ENCODE data around the gene CPNE2.
"Not testable (repeated sequence)": the region's sequence is repeated elsewhere in the genome, so short reads cannot be mapped to it uniquely, and the experiment has no call there.

Gene CPNE2
- long read RNA-seq, donor 1, transcript CPNE2-201 (16 exons, 2,645 nt): major isoform, 11 of 13 reads
- long read RNA-seq, donor 1, partial matches to known transcripts: 0 of 13 reads
- long read RNA-seq, donor 1, other reads (novel, unspliced or antisense): 0 of 13 reads
- long read RNA-seq, donor 2, transcript CPNE2-201 (16 exons, 2,645 nt): major isoform, 7 of 9 reads
- long read RNA-seq, donor 2, partial matches to known transcripts: 0 of 9 reads
- long read RNA-seq, donor 2, other reads (novel, unspliced or antisense): 0 of 9 reads
- long read RNA-seq, donor 3, transcript CPNE2-201 (16 exons, 2,645 nt): major isoform, 6 of 7 reads
- long read RNA-seq, donor 3, partial matches to known transcripts: 0 of 7 reads
- long read RNA-seq, donor 3, other reads (novel, unspliced or antisense): 0 of 7 reads
- long read RNA-seq, donor 4, transcript CPNE2-201 (16 exons, 2,645 nt): major isoform, 6 of 8 reads
- long read RNA-seq, donor 4, partial matches to known transcripts: 0 of 8 reads
- long read RNA-seq, donor 4, other reads (novel, unspliced or antisense): 0 of 8 reads
- long read RNA-seq, donor 5, transcript CPNE2-209 (2 exons, 901 nt): minor isoform, 5 of 15 reads
- long read RNA-seq, donor 5, transcript CPNE2-201 (16 exons, 2,645 nt): major isoform, 10 of 15 reads
- long read RNA-seq, donor 5, partial matches to known transcripts: 0 of 15 reads
- long read RNA-seq, donor 5, other reads (novel, unspliced or antisense): 0 of 15 reads
- long read RNA-seq, donor 6, transcript CPNE2-201 (16 exons, 2,645 nt): major isoform, 9 of 21 reads
- long read RNA-seq, donor 6, partial matches to known transcripts: 8 of 21 reads
- long read RNA-seq, donor 6, other reads (novel, unspliced or antisense): 0 of 21 reads
- long read RNA-seq, donor 7: 0 reads
- long read RNA-seq, donor 8, transcript CPNE2-201 (16 exons, 2,645 nt): major isoform, 8 of 14 reads
- long read RNA-seq, donor 8, transcript CPNE2-209 (2 exons, 901 nt): minor isoform, 6 of 14 reads
- long read RNA-seq, donor 8, partial matches to known transcripts: 0 of 14 reads
- long read RNA-seq, donor 8, other reads (novel, unspliced or antisense): 0 of 14 reads

- DNase-seq: peak; percentile 82
These were observed at the start of gene CPNE2 for GRCh38 chr16:57091975-57092785. Gene CPNE2, plus strand, starts transcription at chr16:57092583. Its CDS starts 18,160 bp downstream, at chr16:57110743.

GRCh38 chr16:57043248-57043647 lies 49.1 kb upstream of the CPNE2 start:
- no peak for DNase-seq

GRCh38 chr16:57044931-57045693 lies 47.3 kb upstream of the CPNE2 start:
- no peak for DNase-seq

GRCh38 chr16:57045694-57046381 lies 46.5 kb upstream of the CPNE2 start:
- DNase-seq: peak; percentile 62

GRCh38 chr16:57048095-57048494 lies 44.3 kb upstream of the CPNE2 start:
- no peak for DNase-seq

- no peak for DNase-seq
These were observed 42.7 kb upstream of the CPNE2 start for GRCh38 chr16:57049678-57050077.

- no peak for DNase-seq
These were observed 40.6 kb upstream of the CPNE2 start for GRCh38 chr16:57051696-57052228.

GRCh38 chr16:57053206-57053605 lies 39.2 kb upstream of the CPNE2 start:
- no peak for DNase-seq

GRCh38 chr16:57054338-57054737 lies 38.0 kb upstream of the CPNE2 start:
- no peak for DNase-seq

GRCh38 chr16:57054771-57055170 lies 37.6 kb upstream of the CPNE2 start:
- DNase-seq: no peak

GRCh38 chr16:57055671-57056070 lies 36.7 kb upstream of the CPNE2 start:
- no peak for DNase-seq

- no peak for DNase-seq
These were observed 34.0 kb upstream of the CPNE2 start for GRCh38 chr16:57058291-57058861.

- no peak for DNase-seq
These were observed 31.9 kb upstream of the CPNE2 start for GRCh38 chr16:57060323-57061083.

- DNase-seq: no peak
These were observed 31.1 kb upstream of the CPNE2 start for GRCh38 chr16:57061084-57061905.

- DNase-seq: no peak
These were observed 30.1 kb upstream of the CPNE2 start for GRCh38 chr16:57062329-57062728.

- not testable (repeated sequence) for DNase-seq
These were observed 29.2 kb upstream of the CPNE2 start for GRCh38 chr16:57063189-57063588.

- no peak for DNase-seq
These were observed 27.4 kb upstream of the CPNE2 start for GRCh38 chr16:57064995-57065394.

- DNase-seq: no peak
These were observed 25.8 kb upstream of the CPNE2 start for GRCh38 chr16:57066625-57067024.
